Cerebellar nuclear complex (tissue), 1 donor: ENCODE data around the gene GOLPH3.
"Not testable (repeated sequence)": the region's sequence is repeated elsewhere in the genome, so short reads cannot be mapped to it uniquely, and the experiment has no call there.

Experiments
- DNase-seq, 2 experiments: peaks; one replicate each; lab custom pipeline; 2025; lab: John Stamatoyannopoulos, UW

Gene GOLPH3

GRCh38 chr5:32098890-32099310 is 75.2 kb downstream of the GOLPH3 start:
- DNase-seq = no peak

- DNase-seq = no peak
Observed at GRCh38 chr5:32098291-32098690, 75.8 kb downstream of the GOLPH3 start.

GRCh38 chr5:32096891-32097595 is 77.1 kb downstream of the GOLPH3 start:
- no peak for DNase-seq

GRCh38 chr5:32095261-32095671 is 78.9 kb downstream of the GOLPH3 start:
- DNase-seq = no peak

GRCh38 chr5:32094691-32095090 is 79.4 kb downstream of the GOLPH3 start:
- DNase-seq = no peak

- no peak for DNase-seq
Observed at GRCh38 chr5:32092938-32093812, 80.9 kb downstream of the GOLPH3 start.

GRCh38 chr5:32090755-32091128 is 83.4 kb downstream of the GOLPH3 start:
- no peak for DNase-seq

GRCh38 chr5:32090026-32090754 is 83.9 kb downstream of the GOLPH3 start:
- DNase-seq = no peak

- no peak for DNase-seq
Observed at GRCh38 chr5:32089146-32090000, 84.7 kb downstream of the GOLPH3 start.

GRCh38 chr5:32088214-32088613 is 85.9 kb downstream of the GOLPH3 start:
- no peak for DNase-seq

- DNase-seq = no peak
Observed at GRCh38 chr5:32087086-32088082, 86.7 kb downstream of the GOLPH3 start.

GRCh38 chr5:32083981-32084430 is 90.1 kb downstream of the GOLPH3 start:
- no peak for DNase-seq

- DNase-seq = no peak
Observed at GRCh38 chr5:32082701-32083100, 91.4 kb downstream of the GOLPH3 start.

- not testable (repeated sequence) for DNase-seq
Observed at GRCh38 chr5:32080565-32080964, 93.6 kb downstream of the GOLPH3 start.

GRCh38 chr5:32078855-32079254 is 95.3 kb downstream of the GOLPH3 start:
- not testable (repeated sequence) for DNase-seq

- DNase-seq = no peak
Observed at GRCh38 chr5:32076699-32077695, 97.1 kb downstream of the GOLPH3 start.
